Breast epithelium (tissue), 4 donors: Measurements from ENCODE around the gene PYM1. TPM values are rescaled to one million over a fixed set of nuclear protein-coding genes. Genes with fewer than 3 reads are reported as not detected.
"Not testable (repeated sequence)": the region's sequence is repeated elsewhere in the genome, so short reads cannot be mapped to it uniquely, and the experiment has no call there.

ENCODE experiments used
- DNase-seq, 2 donors: peaks; one replicate each; pipeline ENCODE4 v3.0.0-alpha.2; 2019; ENCODE audit warnings: low spot score in 2 of 2
- H3K27ac ChIP-seq, 2 donors: fragments of 200-600 bp; sonication (generic) in 1 of 2; one replicate each; pipeline ENCODE4 v1.5.1; 2016 to 2019; ENCODE audit warnings: mild to moderate bottlenecking in 1 of 2
- H3K27me3 ChIP-seq, 2 donors: fragments of 200-600 bp; sonication (generic) in 1 of 2; one replicate each; pipeline versions ENCODE4 v1.5.1 to v1.6.0; 2017 to 2019; ENCODE audit warnings: control low read depth in 1 of 2, mild to moderate bottlenecking in 1 of 2
- H3K36me3 ChIP-seq: fragments of 200-600 bp; one replicate; pipeline ENCODE4 v1.5.1; 2019
- H3K4me1 ChIP-seq, 2 donors: fragments of 200-600 bp; sonication (generic); one replicate each; pipeline ENCODE4 v1.5.1; 2016 to 2019; ENCODE audit warnings: control low read depth in 1 of 2
- H3K4me3 ChIP-seq, 3 donors: fragments of 200-600 bp; sonication (generic); 1 replicate in 2 of 3; 2 replicates in 1 of 3; pipeline ENCODE4 v1.5.1; 2016 to 2019; ENCODE audit warnings: mild to moderate bottlenecking in 3 of 3, moderate library complexity in 2 of 3
- H3K9me3 ChIP-seq, 2 donors: fragments of 200-600 bp; sonication (generic) in 1 of 2; one replicate each; pipeline ENCODE4 v1.5.1; 2016 to 2019; ENCODE audit warnings: control low read depth in 1 of 2
- CTCF ChIP-seq, 3 donors: fragments of 450-650 bp; IDR thresholded peaks; one replicate each; pipeline ENCODE4 v1.5.1; 2016 to 2017; ENCODE audit warnings: antibody characterized with exemption in 3 of 3, mild to moderate bottlenecking in 3 of 3, moderate library complexity in 3 of 3
- POLR2A ChIP-seq: fragments of 450-650 bp; IDR thresholded peaks from one replicate; pipeline ENCODE4 v1.6.1; 2016; ENCODE audit warnings: antibody characterized with exemption, mild to moderate bottlenecking, moderate library complexity
- POLR2AphosphoS5 ChIP-seq, 3 donors: sonication (generic); formaldehyde crosslinking; IDR thresholded peaks; one replicate each; pipeline ENCODE4 v1.6.1; 2017; ENCODE audit warnings: antibody characterized with exemption in 3 of 3
- intact Hi-C: fragments of 100-400 bp; cut with DNase I; formaldehyde crosslinking; loops from one replicate; pipeline ENCODE4 v1.15.1; 2023; ENCODE audit warnings: low total_unique reads
- total RNA-seq, 3 donors: library from RNA; depleted of rRNA; stranded (reverse); fragments of >200 nt; gene quantifications; one replicate each; pipeline ENCODE4 v1.1.0, GENCODE V29; 2016

Gene PYM1
- total RNA-seq, 3 donors from 2014 or later, result 25.9 to 38.1 (median 33.0) TPM

DNA sequence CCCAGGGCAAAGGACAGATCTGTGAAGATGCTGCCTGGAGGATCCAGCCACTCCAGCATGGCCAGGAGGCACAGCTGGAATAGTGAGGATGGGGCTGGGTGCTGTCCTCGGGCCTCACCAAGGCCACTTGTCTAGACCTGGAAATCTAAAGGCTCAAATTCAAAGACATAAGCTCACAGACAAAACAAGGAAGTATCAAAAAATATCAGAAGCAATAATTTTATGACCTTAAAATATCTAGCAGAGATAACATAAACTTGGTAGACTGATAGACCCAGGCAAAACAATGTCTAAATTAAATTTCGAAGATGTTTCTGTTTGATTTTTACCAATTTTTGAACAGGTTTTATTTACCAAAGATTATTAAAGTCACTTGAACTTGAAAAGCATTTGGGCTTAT, 62.4 kb downstream of the PYM1 start:
- Histone ChIP-seq H3K4me3 (no peak overlapping the region), H3K9me3 (peaks cover 3 to 13% of the 10 kb centered on the region in 2 donors), H3K4me1 (no peaks in the 10 kb centered on the region), H3K27me3 (no peaks in the 10 kb centered on the region), H3K27ac (no peak overlapping the region), H3K36me3 (no peaks in the 10 kb centered on the region)
- TF ChIP-seq POLR2A, result no peak
- TF ChIP-seq CTCF (IDR thresholded peaks at IDR 0.05), result no peak
- TF ChIP-seq POLR2AphosphoS5 (IDR thresholded peaks at IDR 0.05), result no peak
- DNase-seq, result no peak
- intact Hi-C loops, result no loop called here

DNA sequence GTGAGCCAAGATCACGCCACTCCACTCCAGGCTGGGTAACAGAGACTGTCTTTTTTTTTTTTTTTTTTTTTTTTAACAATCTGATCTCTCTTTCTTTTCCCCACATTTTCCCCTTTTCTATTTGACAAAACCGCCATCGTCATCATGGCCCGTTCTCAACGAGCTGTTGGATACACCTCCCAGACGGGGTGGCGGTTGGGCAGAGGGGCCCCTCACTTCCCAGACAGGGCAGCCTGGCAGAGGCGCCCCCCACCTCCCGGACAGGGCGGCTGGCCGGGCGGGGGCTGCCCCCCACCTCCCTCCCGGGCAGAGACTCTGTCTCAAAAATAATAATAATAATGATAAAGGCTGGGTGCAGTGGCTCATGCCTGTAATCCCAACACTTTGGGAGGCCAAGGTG, 64.8 kb downstream of the PYM1 start:
- H3K27ac ChIP-seq, DNase-seq, H3K27me3 ChIP-seq, H3K36me3 ChIP-seq, intact Hi-C loops, H3K4me3 ChIP-seq, H3K4me1 ChIP-seq: not testable (repeated sequence)
- peaks cover 3 to 13% of the 10 kb centered on the region in 2 donors for H3K9me3 ChIP-seq

DNA sequence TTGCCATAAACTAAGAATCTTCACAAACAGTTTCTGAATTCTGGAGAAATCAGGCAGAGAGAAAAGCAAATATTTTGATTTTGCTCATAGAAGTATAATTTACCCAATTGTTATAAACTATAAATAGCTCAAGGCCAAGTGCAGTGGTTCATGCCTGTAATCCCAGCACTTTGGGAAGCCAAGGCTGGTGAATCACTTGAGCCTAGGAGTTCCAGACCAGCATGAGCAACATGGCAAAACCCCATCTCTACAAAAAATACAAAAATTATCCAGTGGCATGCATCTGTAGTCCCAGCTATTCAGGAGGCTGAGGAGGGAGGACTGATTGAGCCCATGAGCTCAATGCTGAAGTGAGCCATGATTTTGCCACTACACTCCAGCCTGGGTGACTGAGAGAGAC, 65.4 kb downstream of the PYM1 start:
- Histone ChIP-seq H3K4me1 (no peaks in the 10 kb centered on the region), H3K4me3 (no peak overlapping the region), H3K9me3 (peaks cover 3 to 13% of the 10 kb centered on the region in 2 donors), H3K27me3 (no peaks in the 10 kb centered on the region), H3K36me3 (no peaks in the 10 kb centered on the region), H3K27ac (no peak overlapping the region)
- intact Hi-C loops, result no loop called here
- TF ChIP-seq POLR2A, result no peak
- no peak for TF ChIP-seq POLR2AphosphoS5 (IDR thresholded peaks at IDR 0.05)
- TF ChIP-seq CTCF (IDR thresholded peaks at IDR 0.05), result no peak
- no peak for DNase-seq

- DNase-seq, result no peak
- peaks cover 3 to 13% of the 10 kb centered on the region in 2 donors for H3K9me3 ChIP-seq
- H3K36me3 ChIP-seq, result no peaks in the 10 kb centered on the region
- H3K27me3 ChIP-seq, result no peaks in the 10 kb centered on the region
- no peak overlapping the region for H3K4me3 ChIP-seq
- H3K4me1 ChIP-seq, result no peaks in the 10 kb centered on the region
- intact Hi-C loops, result no loop called here
- no peak overlapping the region for H3K27ac ChIP-seq
- no peak for TF ChIP-seq POLR2AphosphoS5 (IDR thresholded peaks at IDR 0.05)
- TF ChIP-seq POLR2A, result no peak
- TF ChIP-seq CTCF (IDR thresholded peaks at IDR 0.05), result no peak
These were observed 65.8 kb downstream of the PYM1 start for GRCh38 chr12:55861871-55862270.

DNA sequence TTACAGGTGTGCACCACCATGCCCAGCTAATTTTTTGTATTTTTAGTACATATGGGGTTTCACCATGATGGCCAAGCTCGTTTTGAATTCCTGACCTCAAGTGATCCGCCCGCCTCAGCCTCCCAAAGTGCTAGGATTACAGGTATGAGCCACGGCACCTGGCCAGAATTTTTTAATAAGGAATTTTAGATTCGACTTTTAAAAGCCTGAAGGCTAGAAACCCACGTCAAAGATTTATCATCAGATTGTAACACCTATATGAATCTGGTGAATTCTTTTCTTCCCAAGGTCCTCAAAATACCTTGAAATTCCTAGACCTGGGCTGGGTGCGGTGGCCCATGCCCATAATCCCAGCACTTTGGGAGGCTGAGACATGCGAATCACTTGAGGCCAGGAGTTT, 66.3 kb downstream of the PYM1 start:
- Histone ChIP-seq H3K4me1 (no peaks in the 10 kb centered on the region), H3K27me3 (no peaks in the 10 kb centered on the region), H3K27ac (no peak overlapping the region), H3K4me3 (no peak overlapping the region), H3K36me3 (no peaks in the 10 kb centered on the region), H3K9me3 (peaks cover 3 to 13% of the 10 kb centered on the region in 2 donors)
- DNase-seq, result no peak
- TF ChIP-seq POLR2AphosphoS5 (IDR thresholded peaks at IDR 0.05), result no peak
- intact Hi-C loops, result no loop called here

DNA sequence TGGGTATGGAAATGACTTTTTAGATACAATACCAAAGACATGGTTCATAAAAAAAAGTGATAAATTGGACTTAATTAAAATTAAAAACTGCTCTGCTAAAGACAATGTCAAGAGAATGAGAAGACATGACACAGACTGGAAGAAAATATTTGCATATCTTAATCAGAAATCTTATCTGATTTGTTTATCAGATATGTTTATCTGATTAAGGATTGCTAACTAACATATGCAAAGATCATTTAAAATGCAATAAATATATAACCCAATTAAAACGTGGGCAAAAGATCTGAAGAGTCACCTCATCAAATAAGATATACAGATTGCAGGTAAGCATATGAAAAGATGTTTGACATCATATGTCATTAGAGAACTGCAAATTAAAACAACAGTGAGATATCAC, 75.0 kb downstream of the PYM1 start:
- no peaks in the 10 kb centered on the region for H3K36me3 ChIP-seq
- H3K27me3 ChIP-seq, result no peaks in the 10 kb centered on the region
- TF ChIP-seq CTCF (IDR thresholded peaks at IDR 0.05), result no peak

More for the DNA sequence above, 75.0 kb downstream of the PYM1 start:
- no peak for DNase-seq
- no peak overlapping the region for H3K4me3 ChIP-seq
- intact Hi-C loops, result no loop called here
- H3K4me1 ChIP-seq, result no peaks in the 10 kb centered on the region
- no peaks in the 10 kb centered on the region for H3K9me3 ChIP-seq
- H3K27ac ChIP-seq, result no peak overlapping the region

Other genes starting within 250 kb of the PYM1 start
- gene ITGA7, start 220.0 kb downstream of the PYM1 start, total RNA-seq, result 100 to 1,000 TPM in 1 of 3 donors, 10 to 100 TPM in 2; 20.5 to 190 (median 33.1) TPM
- gene BLOC1S1, start 211.8 kb downstream of the PYM1 start, total RNA-seq, result 100 to 1,000 TPM; 141 to 238 (median 162) TPM
- gene RDH5, start 207.5 kb downstream of the PYM1 start, total RNA-seq, result 10 to 100 TPM; 18.9 to 90.9 (median 21.6) TPM
- 100 to 1,000 TPM; 540 to 910 (median 777) TPM for gene CD63, start 198.9 kb downstream of the PYM1 start, total RNA-seq
- gene GDF11, start 184.8 kb downstream of the PYM1 start, total RNA-seq, result 1 to 10 TPM in 1 of 3 donors, under 1 TPM in 2; 0.64 to 1.6 (median 0.88) TPM
- gene SARNP, start 110.2 kb downstream of the PYM1 start, total RNA-seq, result 10 to 100 TPM; 54.7 to 64.3 (median 55.3) TPM
- gene ORMDL2, start 109.9 kb downstream of the PYM1 start, total RNA-seq, result 10 to 100 TPM; 13.1 to 28.5 (median 21.0) TPM
- gene DNAJC14, start 98.3 kb downstream of the PYM1 start, total RNA-seq, result 10 to 100 TPM; 31.0 to 46.2 (median 36.1) TPM
- gene MMP19, start 85.0 kb downstream of the PYM1 start, total RNA-seq, result 10 to 100 TPM; 21.9 to 50.6 (median 47.9) TPM
- gene DGKA, start 3.3 kb upstream of the PYM1 start, total RNA-seq, result 10 to 100 TPM; 25.1 to 50.5 (median 44.2) TPM
- gene PMEL, start 38.1 kb upstream of the PYM1 start, total RNA-seq, result 10 to 100 TPM in 1 of 3 donors, 1 to 10 TPM in 2; 4.7 to 18.7 (median 7.4) TPM
- 10 to 100 TPM in 2 of 3 donors, 1 to 10 TPM in 1; 8.2 to 27.2 (median 27.1) TPM for gene CDK2, start 38.9 kb upstream of the PYM1 start, total RNA-seq
- 10 to 100 TPM; 74.9 to 98.8 (median 75.7) TPM for gene RAB5B, start 46.2 kb upstream of the PYM1 start, total RNA-seq
- gene SUOX, start 69.4 kb upstream of the PYM1 start, total RNA-seq, result 10 to 100 TPM; 24.6 to 30.2 (median 29.9) TPM
- gene IKZF4, start 93.1 kb upstream of the PYM1 start, total RNA-seq, result 1 to 10 TPM; 2.9 to 4.6 (median 4.2) TPM
- gene RPS26, start 114.0 kb upstream of the PYM1 start, total RNA-seq, result 1,000 to 10,000 TPM in 1 of 3 donors, 100 to 1,000 TPM in 2; 557 to 1,840 (median 572) TPM
- 100 to 1,000 TPM in 2 of 3 donors, under 1 TPM in 1; 0.48 to 187 (median 119) TPM for gene ERBB3, start 152.3 kb upstream of the PYM1 start, total RNA-seq
- gene PA2G4, start 176.7 kb upstream of the PYM1 start, total RNA-seq, result 100 to 1,000 TPM in 2 of 3 donors, 10 to 100 TPM in 1; 94.4 to 134 (median 116) TPM
- 1,000 to 10,000 TPM; 3,675 to 5,580 (median 4,429) TPM for gene RPL41, start 188.7 kb upstream of the PYM1 start, total RNA-seq
- gene ZC3H10, start 190.4 kb upstream of the PYM1 start, total RNA-seq, result 1 to 10 TPM; 3.6 to 4.8 (median 4.7) TPM
- gene ESYT1, start 200.4 kb upstream of the PYM1 start, total RNA-seq, result 100 to 1,000 TPM; 132 to 243 (median 146) TPM
- 10 to 100 TPM; 29.6 to 52.8 (median 43.2) TPM for gene MYL6B, start 224.7 kb upstream of the PYM1 start, total RNA-seq
- gene MYL6, start 230.5 kb upstream of the PYM1 start, total RNA-seq, result 1,000 to 10,000 TPM; 1,725 to 2,481 (median 1,981) TPM